Left lung (tissue), 10 donors: ENCODE data around the gene GALNT4. TPM values are rescaled to one million over a fixed set of nuclear protein-coding genes. Genes with fewer than 3 reads are reported as not detected.

Source experiments
- ATAC-seq: fragments of 200-7000 bp; cut with Tn5 transposase; one replicate; pipeline ENCODE4 v1.9.1; 2020; ENCODE audit warnings: moderate library complexity
- DNase-seq, 4 donors: peaks; one replicate each; pipeline ENCODE4 v3.0.0-alpha.2; 2013 to 2020
- H3K27ac ChIP-seq, 2 donors: fragments of 200-600 bp; sonication (generic) in 1 of 2; one replicate each; pipeline versions ENCODE4 v1.5.0 to v1.8.0; 2020 to 2021
- H3K27me3 ChIP-seq, 2 donors: fragments of 200-600 bp; sonication (generic) in 1 of 2; one replicate each; pipeline versions ENCODE4 v1.5.0 to v1.8.0; 2020 to 2021
- H3K36me3 ChIP-seq, 2 donors: fragments of 200-600 bp; sonication (generic) in 1 of 2; one replicate each; pipeline versions ENCODE4 v1.5.0 to v1.8.0; 2020 to 2021
- H3K4me1 ChIP-seq, 2 donors: fragments of 200-600 bp; one replicate each; pipeline ENCODE4 v1.8.0; 2021
- H3K4me3 ChIP-seq, 2 donors: fragments of 200-600 bp; sonication (generic) in 1 of 2; one replicate each; pipeline versions ENCODE4 v1.5.0 to v1.8.0; 2020 to 2021; ENCODE audit warnings: mild to moderate bottlenecking in 1 of 2
- H3K9me3 ChIP-seq, 2 donors: fragments of 200-600 bp; sonication (generic) in 1 of 2; one replicate each; pipeline versions ENCODE4 v1.5.0 to v1.8.0; 2020 to 2021
- CTCF ChIP-seq, 2 donors: fragments of 200-600 bp; sonication (generic) in 1 of 2; IDR thresholded peaks; one replicate each; pipeline versions ENCODE4 v1.5.0 to v1.8.0; 2021; ENCODE audit warnings: antibody characterized with exemption in 2 of 2
- intact Hi-C, 2 donors: fragments of 100-400 bp; cut with DNase I; formaldehyde crosslinking; loops; one replicate each; pipeline versions ENCODE4 v1.11.2 to v1.14.2; 2022
- polyA plus RNA-seq, 6 donors: library from polyadenylated mRNA; unstranded; fragments of 120-200 nt; gene quantifications; one replicate each; pipeline ENCODE4 v1.2.1, GENCODE V29; 2013; ENCODE audit not compliant: insufficient read length in 6 of 6
- total RNA-seq, 2 donors: library from RNA; stranded (reverse); fragmentation: NEBNext Ultra II Directional; extraction: Animal tissue kit (Norgen Biotek cat#: 25700); gene quantifications; one replicate each; pipeline ENCODE4 v1.2.1, GENCODE V29; 2021
- donor health status: DM: no; HTN: yes; CAD: no.
- donor health status: DM: no; HTN: no; CAD: no.

Gene GALNT4
- total and polyA plus RNA-seq, 8 donors = 6.6 to 10.2 (median 7.9) TPM

DNA sequence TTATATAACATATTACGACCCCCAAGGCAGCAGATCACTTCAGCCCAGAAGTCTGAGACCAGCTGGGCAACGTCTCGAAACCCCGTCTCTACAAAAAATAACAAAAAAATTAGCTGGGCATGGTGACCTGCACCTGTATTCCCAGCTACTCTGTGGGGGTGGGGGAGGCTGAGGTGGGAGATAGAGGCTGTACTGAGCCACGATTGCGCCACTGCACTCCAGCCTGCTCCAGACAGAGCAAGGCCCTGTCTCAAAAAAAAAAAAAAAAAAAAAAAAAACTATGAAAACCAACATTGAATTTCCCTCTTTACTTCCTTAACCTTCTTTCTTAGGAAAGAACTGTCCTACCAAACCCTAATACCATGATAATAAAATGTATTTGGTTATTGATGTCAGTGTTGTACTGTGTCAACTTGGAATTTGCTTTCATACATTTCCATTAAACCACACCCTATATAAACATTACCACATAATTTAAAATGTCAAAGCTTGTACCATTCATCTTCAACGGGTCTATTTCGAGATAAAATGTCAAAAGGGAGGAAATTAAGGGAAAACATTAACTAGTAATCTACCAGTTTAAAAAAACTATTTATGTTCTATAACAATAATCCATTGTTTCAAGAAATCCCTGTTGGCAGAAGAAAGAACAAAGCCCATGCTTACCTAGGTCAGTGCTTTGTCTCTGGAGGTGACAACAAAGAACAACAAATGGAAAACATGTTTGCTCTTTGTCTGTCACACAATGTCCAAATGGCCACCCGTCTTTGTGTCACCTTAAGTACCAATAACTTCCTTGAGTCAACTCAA is 17.4 kb downstream of the GALNT4 start:
- no peaks in the 10 kb centered on the region for H3K4me1 ChIP-seq
- H3K27ac ChIP-seq = no peak overlapping the region
- no peaks in the 10 kb centered on the region for H3K27me3 ChIP-seq
- intact Hi-C loops = no loop called here
- DNase-seq = no peak
- H3K9me3 ChIP-seq = no peaks in the 10 kb centered on the region
- no peaks in the 10 kb centered on the region for H3K36me3 ChIP-seq
- ATAC-seq = peak; percentile 66
- TF ChIP-seq CTCF (IDR thresholded peaks at IDR 0.05) = no peak
- no peak overlapping the region for H3K4me3 ChIP-seq

DNA sequence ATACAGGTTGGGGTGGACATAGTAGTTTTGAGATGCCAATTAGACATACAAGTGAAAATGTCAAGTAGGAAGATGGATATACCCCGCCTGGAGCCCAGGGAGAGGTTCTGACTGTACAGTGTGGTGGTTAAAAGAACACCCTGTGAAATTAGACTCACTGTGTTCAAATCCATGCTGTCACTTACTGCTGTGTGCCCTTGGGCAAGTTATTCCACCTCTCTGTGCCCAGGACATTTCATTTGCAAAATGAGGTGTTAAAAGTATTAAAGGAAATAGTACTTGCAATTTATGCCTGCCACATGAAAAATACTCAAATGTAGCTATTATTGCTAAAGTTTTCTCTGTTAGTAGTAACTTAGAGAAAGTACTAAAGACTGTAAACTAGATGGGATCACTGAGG is 18.5 kb downstream of the GALNT4 start:
- no peak overlapping the region for H3K27ac ChIP-seq
- H3K4me3 ChIP-seq = no peak overlapping the region
- TF ChIP-seq CTCF (IDR thresholded peaks at IDR 0.05) = no peak
- no peaks in the 10 kb centered on the region for H3K9me3 ChIP-seq
- no peaks in the 10 kb centered on the region for H3K4me1 ChIP-seq
- intact Hi-C loops = no loop called here
- no peak for ATAC-seq
- H3K27me3 ChIP-seq = no peaks in the 10 kb centered on the region
- H3K36me3 ChIP-seq = no peaks in the 10 kb centered on the region
- DNase-seq = no peak

- ATAC-seq = no peak
- Histone ChIP-seq H3K9me3 (no peaks in the 10 kb centered on the region), H3K36me3 (peaks cover 0 to 5% of the 10 kb centered on the region in 2 donors), H3K27me3 (no peaks in the 10 kb centered on the region), H3K4me1 (no peaks in the 10 kb centered on the region), H3K4me3 (no peak overlapping the region), H3K27ac (no peak overlapping the region)
- DNase-seq = no peak
- intact Hi-C loops = no loop called here
- TF ChIP-seq CTCF (IDR thresholded peaks at IDR 0.05) = no peak
Measured at GRCh38 chr12:89504560-89505346, 19.8 kb downstream of the GALNT4 start.

DNA sequence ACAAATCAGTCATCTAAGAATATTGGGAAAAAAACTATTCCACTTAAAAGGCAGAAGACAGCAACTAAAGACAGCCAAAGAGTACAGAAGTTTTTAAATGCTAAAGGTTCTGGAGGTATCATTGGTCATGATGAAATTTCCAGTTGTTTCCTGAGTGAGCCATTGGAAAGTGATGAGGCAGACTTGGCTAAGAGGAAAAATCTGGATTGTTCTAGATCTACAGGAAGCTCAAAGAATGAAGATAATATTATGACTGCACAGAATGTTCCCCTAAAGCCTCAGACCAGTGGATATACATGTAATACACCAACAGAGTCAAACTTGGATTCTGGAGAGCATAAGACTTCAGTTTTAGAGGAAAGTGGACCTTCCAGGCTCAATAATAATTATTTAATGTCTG is 22.8 kb downstream of the GALNT4 start:
- no peak for ATAC-seq
- no peak for TF ChIP-seq CTCF (IDR thresholded peaks at IDR 0.05)
- peaks cover 0 to 11% of the 10 kb centered on the region in 2 donors for H3K36me3 ChIP-seq
- no peak for DNase-seq
- intact Hi-C loops = no loop called here
- H3K4me1 ChIP-seq = no peaks in the 10 kb centered on the region
- no peaks in the 10 kb centered on the region for H3K9me3 ChIP-seq
- H3K4me3 ChIP-seq = no peak overlapping the region
- no peaks in the 10 kb centered on the region for H3K27me3 ChIP-seq
- H3K27ac ChIP-seq = no peak overlapping the region

DNA sequence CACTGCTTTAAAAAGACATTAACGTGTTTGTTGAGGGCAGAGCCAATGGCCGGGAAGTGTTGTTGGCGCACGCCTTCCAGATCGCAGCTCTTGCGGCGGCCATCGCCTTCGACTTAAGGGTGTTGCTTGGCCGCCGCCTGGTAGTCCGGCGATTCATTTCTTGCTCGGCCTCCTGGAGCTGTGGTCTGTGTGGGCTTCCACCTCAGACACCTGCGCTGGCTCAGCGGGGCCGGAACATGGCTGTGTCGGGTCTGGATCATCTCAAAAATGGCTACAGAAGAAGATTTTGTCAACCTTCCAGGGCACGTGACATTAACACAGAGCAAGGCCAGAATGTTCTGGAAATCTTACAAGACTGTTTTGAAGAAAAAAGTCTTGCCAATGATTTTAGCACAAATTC is 24.7 kb downstream of the GALNT4 start:
- intact Hi-C loops = no loop called here

More for the DNA sequence above, 24.7 kb downstream of the GALNT4 start:
- Histone ChIP-seq H3K4me1 (no peaks in the 10 kb centered on the region), H3K4me3 (no peak overlapping the region), H3K9me3 (no peaks in the 10 kb centered on the region), H3K27ac (no peak overlapping the region), H3K27me3 (no peaks in the 10 kb centered on the region), H3K36me3 (peaks cover 0 to 11% of the 10 kb centered on the region in 2 donors)
- DNase-seq (no peak), ATAC-seq (no peak)
- no peak for TF ChIP-seq CTCF (IDR thresholded peaks at IDR 0.05)
